ENCODE data around the gene B3GAT3. TPM values are rescaled to one million over a fixed set of nuclear protein-coding genes. Genes with fewer than 3 reads are reported as not detected.

Gene B3GAT3
- polyA plus RNA-seq, 1 donor from 2014 or later: 102 TPM

DNA sequence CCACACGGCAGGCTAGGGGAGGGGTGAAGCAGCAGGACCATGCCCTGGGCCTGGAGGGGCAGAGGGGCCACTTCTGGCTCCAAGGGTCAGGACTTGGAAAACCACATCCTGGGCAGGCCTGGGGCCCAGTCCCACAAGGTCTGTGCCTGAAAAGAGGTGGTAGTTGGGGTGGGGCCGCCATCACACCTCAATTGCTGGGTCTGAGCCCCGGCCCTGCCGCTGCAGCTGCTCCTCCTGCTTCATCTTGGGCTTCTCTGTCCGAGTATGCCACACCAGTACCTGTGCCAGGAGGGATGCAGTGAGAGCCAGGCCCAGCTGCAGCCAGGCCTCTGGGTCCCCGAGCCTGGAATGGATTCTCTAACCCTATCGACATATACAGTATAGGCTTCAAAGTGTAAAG is 6.3 kb downstream of the B3GAT3 start:
- H3K36me3 ChIP-seq (ENCODE audit: insufficient read depth, low read length): no peaks in the 10 kb centered on the region

DNA sequence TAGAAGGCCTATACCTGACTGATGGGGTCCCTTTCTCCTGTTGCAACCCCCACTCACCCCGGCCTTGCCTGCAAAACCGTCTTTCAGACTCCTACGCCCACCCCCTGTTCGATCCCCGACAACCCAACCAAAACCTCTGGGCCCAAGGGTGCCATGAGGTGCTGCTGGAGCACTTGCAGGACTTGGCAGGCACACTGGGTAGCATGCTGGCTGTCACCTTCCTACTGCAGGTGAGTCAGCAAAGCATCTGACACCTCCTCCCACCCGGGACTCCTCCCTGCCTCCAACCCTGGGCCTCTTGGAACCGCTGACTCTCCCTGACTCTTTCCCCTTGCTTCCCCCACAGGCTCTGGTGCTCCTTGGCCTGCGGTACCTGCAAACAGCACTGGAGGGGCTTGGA is 7.5 kb downstream of the B3GAT3 start:
- Histone ChIP-seq H3K27ac (ENCODE audit: low read length) (no peak overlapping the region), H2AFZ (ENCODE audit: low read depth, low read length) (no peak overlapping the region), H3K79me2 (replicated peaks; ENCODE audit: insufficient read depth, low read length) (no peaks in the 10 kb centered on the region)

More for the DNA sequence above, 6.3 kb downstream of the B3GAT3 start:
- no peaks in the 10 kb centered on the region for H4K20me1 ChIP-seq (ENCODE audit: insufficient read depth)
- no peak overlapping the region for H3K9ac ChIP-seq (ENCODE audit: low read length)
- no peak overlapping the region for H2AFZ ChIP-seq (ENCODE audit: low read depth, low read length)
- TF ChIP-seq RAD21 (conservative IDR thresholded peaks at IDR 0.05) (no peak), TAF1 (IDR thresholded peaks at IDR 0.05; ENCODE audit: low read depth) (no peak), POLR2AphosphoS5 (IDR thresholded peaks at IDR 0.05) (no peak), EZH2 (IDR thresholded peaks at IDR 0.05; ENCODE audit: borderline replicate concordance, insufficient read depth, low read length, poor library complexity, severe bottlenecking) (no peak), MXI1 (conservative IDR thresholded peaks at IDR 0.05; ENCODE audit: poor library complexity, severe bottlenecking) (no peak), SMC3 (conservative IDR thresholded peaks at IDR 0.05; ENCODE audit: poor library complexity) (no peak), EP300 (conservative IDR thresholded peaks at IDR 0.05; ENCODE audit: poor library complexity, severe bottlenecking) (no peak)
- TF ChIP-seq, protein P1, sequence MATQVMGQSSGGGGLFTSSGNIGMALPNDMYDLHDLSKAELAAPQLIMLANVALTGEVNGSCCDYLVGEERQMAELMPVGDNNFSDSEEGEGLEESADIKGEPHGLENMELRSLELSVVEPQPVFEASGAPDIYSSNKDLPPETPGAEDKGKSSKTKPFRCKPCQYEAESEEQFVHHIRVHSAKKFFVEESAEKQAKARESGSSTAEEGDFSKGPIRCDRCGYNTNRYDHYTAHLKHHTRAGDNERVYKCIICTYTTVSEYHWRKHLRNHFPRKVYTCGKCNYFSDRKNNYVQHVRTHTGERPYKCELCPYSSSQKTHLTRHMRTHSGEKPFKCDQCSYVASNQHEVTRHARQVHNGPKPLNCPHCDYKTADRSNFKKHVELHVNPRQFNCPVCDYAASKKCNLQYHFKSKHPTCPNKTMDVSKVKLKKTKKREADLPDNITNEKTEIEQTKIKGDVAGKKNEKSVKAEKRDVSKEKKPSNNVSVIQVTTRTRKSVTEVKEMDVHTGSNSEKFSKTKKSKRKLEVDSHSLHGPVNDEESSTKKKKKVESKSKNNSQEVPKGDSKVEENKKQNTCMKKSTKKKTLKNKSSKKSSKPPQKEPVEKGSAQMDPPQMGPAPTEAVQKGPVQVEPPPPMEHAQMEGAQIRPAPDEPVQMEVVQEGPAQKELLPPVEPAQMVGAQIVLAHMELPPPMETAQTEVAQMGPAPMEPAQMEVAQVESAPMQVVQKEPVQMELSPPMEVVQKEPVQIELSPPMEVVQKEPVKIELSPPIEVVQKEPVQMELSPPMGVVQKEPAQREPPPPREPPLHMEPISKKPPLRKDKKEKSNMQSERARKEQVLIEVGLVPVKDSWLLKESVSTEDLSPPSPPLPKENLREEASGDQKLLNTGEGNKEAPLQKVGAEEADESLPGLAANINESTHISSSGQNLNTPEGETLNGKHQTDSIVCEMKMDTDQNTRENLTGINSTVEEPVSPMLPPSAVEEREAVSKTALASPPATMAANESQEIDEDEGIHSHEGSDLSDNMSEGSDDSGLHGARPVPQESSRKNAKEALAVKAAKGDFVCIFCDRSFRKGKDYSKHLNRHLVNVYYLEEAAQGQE (IDR thresholded peaks at IDR 0.05; ENCODE audit: borderline replicate concordance): no peak
- TF ChIP-seq, protein P2, sequence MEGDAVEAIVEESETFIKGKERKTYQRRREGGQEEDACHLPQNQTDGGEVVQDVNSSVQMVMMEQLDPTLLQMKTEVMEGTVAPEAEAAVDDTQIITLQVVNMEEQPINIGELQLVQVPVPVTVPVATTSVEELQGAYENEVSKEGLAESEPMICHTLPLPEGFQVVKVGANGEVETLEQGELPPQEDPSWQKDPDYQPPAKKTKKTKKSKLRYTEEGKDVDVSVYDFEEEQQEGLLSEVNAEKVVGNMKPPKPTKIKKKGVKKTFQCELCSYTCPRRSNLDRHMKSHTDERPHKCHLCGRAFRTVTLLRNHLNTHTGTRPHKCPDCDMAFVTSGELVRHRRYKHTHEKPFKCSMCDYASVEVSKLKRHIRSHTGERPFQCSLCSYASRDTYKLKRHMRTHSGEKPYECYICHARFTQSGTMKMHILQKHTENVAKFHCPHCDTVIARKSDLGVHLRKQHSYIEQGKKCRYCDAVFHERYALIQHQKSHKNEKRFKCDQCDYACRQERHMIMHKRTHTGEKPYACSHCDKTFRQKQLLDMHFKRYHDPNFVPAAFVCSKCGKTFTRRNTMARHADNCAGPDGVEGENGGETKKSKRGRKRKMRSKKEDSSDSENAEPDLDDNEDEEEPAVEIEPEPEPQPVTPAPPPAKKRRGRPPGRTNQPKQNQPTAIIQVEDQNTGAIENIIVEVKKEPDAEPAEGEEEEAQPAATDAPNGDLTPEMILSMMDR (IDR thresholded peaks at IDR 0.05; ENCODE audit: poor library complexity, severe bottlenecking): no peak
- H3K27ac ChIP-seq (ENCODE audit: low read length): no peak overlapping the region
- H3K4me2 ChIP-seq (ENCODE audit: low read length): no peak overlapping the region
- H3K9me2 ChIP-seq (ENCODE audit: insufficient read depth, low read length): no peaks in the 10 kb centered on the region
- H3K9me3 ChIP-seq (ENCODE audit: low read length): no peaks in the 10 kb centered on the region
- peaks cover 3% of the 10 kb centered on the region for H3K79me2 ChIP-seq (replicated peaks; ENCODE audit: insufficient read depth, low read length)
- peaks cover 8% of the 10 kb centered on the region for H3K27me3 ChIP-seq (ENCODE audit: insufficient read depth, low read depth, low read length)
- H3K4me3 ChIP-seq (ENCODE audit: low read length): no peak overlapping the region
- H3F3A ChIP-seq (ENCODE audit: insufficient read depth, low read length, poor library complexity, severe bottlenecking): no peaks in the 10 kb centered on the region

More for the DNA sequence above, 7.5 kb downstream of the B3GAT3 start:
- Histone ChIP-seq H3F3A (ENCODE audit: insufficient read depth, low read length, poor library complexity, severe bottlenecking) (no peaks in the 10 kb centered on the region), H4K20me1 (ENCODE audit: insufficient read depth) (no peaks in the 10 kb centered on the region), H3K36me3 (ENCODE audit: insufficient read depth, low read length) (no peaks in the 10 kb centered on the region), H3K4me2 (ENCODE audit: low read length) (no peak overlapping the region), H3K27me3 (ENCODE audit: insufficient read depth, low read depth, low read length) (peaks cover 8% of the 10 kb centered on the region), H3K9me3 (ENCODE audit: low read length) (no peaks in the 10 kb centered on the region), H3K9ac (ENCODE audit: low read length) (no peak overlapping the region), H3K4me3 (ENCODE audit: low read length) (no peak overlapping the region), H3K9me2 (ENCODE audit: insufficient read depth, low read length) (no peaks in the 10 kb centered on the region)
- TF ChIP-seq POLR2AphosphoS5 (IDR thresholded peaks at IDR 0.05): no peak
- TF ChIP-seq MXI1 (conservative IDR thresholded peaks at IDR 0.05; ENCODE audit: poor library complexity, severe bottlenecking): no peak
- TF ChIP-seq, protein P1 (IDR thresholded peaks at IDR 0.05; ENCODE audit: borderline replicate concordance): no peak
- TF ChIP-seq, protein P2 (IDR thresholded peaks at IDR 0.05; ENCODE audit: poor library complexity, severe bottlenecking): no peak
- TF ChIP-seq TAF1 (IDR thresholded peaks at IDR 0.05; ENCODE audit: low read depth): no peak
- TF ChIP-seq RAD21 (conservative IDR thresholded peaks at IDR 0.05): no peak
- no peak for TF ChIP-seq EP300 (conservative IDR thresholded peaks at IDR 0.05; ENCODE audit: poor library complexity, severe bottlenecking)
- no peak for TF ChIP-seq SMC3 (conservative IDR thresholded peaks at IDR 0.05; ENCODE audit: poor library complexity)
